Neural cell (in vitro differentiated cells): ENCODE results near the gene STARD13. TPM values are rescaled to one million over a fixed set of nuclear protein-coding genes. Genes with fewer than 3 reads are reported as not detected.

ENCODE experiments used
- H2AFZ ChIP-seq: fragments of 200-600, 300-800 bp; sonication (generic), shearing (Covaris generic); 2 replicates; pipeline ENCODE4 v1.6.0; 2014; ENCODE audit warnings: low read depth, mild to moderate bottlenecking, antibody characterized with exemption, low read length, moderate library complexity
- H3F3A ChIP-seq: fragments of 200-600 bp; shearing (Covaris generic); 2 replicates; pipeline ENCODE4 v1.6.1; 2016; ENCODE audit warnings: mild to moderate bottlenecking, moderate library complexity, mixed read lengths, antibody characterized with exemption, low read length; ENCODE audit not compliant: insufficient read depth, poor library complexity, severe bottlenecking
- H3K27ac ChIP-seq: fragments of 200-600, 300-800 bp; sonication (generic), shearing (Covaris generic); 2 replicates; pipeline ENCODE4 v1.5.1; 2014; ENCODE audit warnings: mild to moderate bottlenecking, low read length, moderate library complexity
- H3K27me3 ChIP-seq: fragments of 300-800, 200-600 bp; sonication (generic), shearing (Covaris generic); 2 replicates; pipeline ENCODE4 v1.6.0; 2014; ENCODE audit warnings: mild to moderate bottlenecking, low read depth, low read length, moderate library complexity; ENCODE audit not compliant: insufficient read depth
- H3K36me3 ChIP-seq: fragments of 300-800, 200-600 bp; sonication (generic), shearing (Covaris generic); 2 replicates; pipeline ENCODE4 v1.5.1; 2014; ENCODE audit warnings: mild to moderate bottlenecking, antibody characterized with exemption, low read length, moderate library complexity; ENCODE audit not compliant: insufficient read depth
- H3K4me2 ChIP-seq: fragments of 300-800, 200-600 bp; sonication (generic), shearing (Covaris generic); 2 replicates; pipeline ENCODE4 v1.6.0; 2014; ENCODE audit warnings: mild to moderate bottlenecking, low read length
- H3K4me3 ChIP-seq: fragments of 300-800, 200-600 bp; sonication (generic), shearing (Covaris generic); 2 replicates; pipeline ENCODE4 v1.5.1; 2014; ENCODE audit warnings: mild to moderate bottlenecking, low read length, moderate library complexity
- H3K79me2 ChIP-seq: fragments of 200-600 bp; shearing (Covaris generic); replicated peaks from 2 replicates; pipeline ENCODE4 v1.6.0; 2014; ENCODE audit warnings: mild to moderate bottlenecking, low read length, moderate library complexity; ENCODE audit not compliant: insufficient read depth
- H3K9ac ChIP-seq: fragments of 300-800, 200-600 bp; sonication (generic), shearing (Covaris generic); 2 replicates; pipeline ENCODE4 v1.6.1; 2016; ENCODE audit warnings: mild to moderate bottlenecking, low read length, mixed read lengths
- H3K9me2 ChIP-seq: fragments of 200-600 bp; shearing (Covaris generic); 2 replicates; pipeline ENCODE4 v1.6.1; 2016; ENCODE audit warnings: mild to moderate bottlenecking, low read length, mixed read lengths; ENCODE audit not compliant: insufficient read depth
- H3K9me3 ChIP-seq: fragments of 200-600, 300-800 bp; sonication (generic), shearing (Covaris generic); 2 replicates; pipeline ENCODE4 v1.6.1; 2016; ENCODE audit warnings: mild to moderate bottlenecking, mixed run types, low read length, moderate library complexity, mixed read lengths
- H4K20me1 ChIP-seq: fragments of 200-600 bp; shearing (Covaris generic); 2 replicates; pipeline ENCODE4 v1.6.1; 2016; ENCODE audit warnings: mild to moderate bottlenecking, mixed run types; ENCODE audit not compliant: insufficient read depth
- CTCF ChIP-seq: fragments of 450-650 bp; IDR thresholded peaks from 2 replicates; pipeline ENCODE4 v1.5.1; 2014; ENCODE audit warnings: antibody characterized with exemption, mild to moderate bottlenecking, moderate library complexity; ENCODE audit not compliant: poor library complexity, severe bottlenecking
- EP300 ChIP-seq: fragments of 450-650 bp; conservative IDR thresholded peaks from 2 replicates; pipeline ENCODE4 v1.6.1; 2014; ENCODE audit warnings: antibody characterized with exemption, mild to moderate bottlenecking, moderate library complexity; ENCODE audit not compliant: poor library complexity, severe bottlenecking
- EZH2 ChIP-seq: fragments of 200-600, 300-800 bp; shearing (Covaris generic), sonication (generic); IDR thresholded peaks from 2 replicates; pipeline ENCODE4 v1.6.1; 2014; ENCODE audit warnings: antibody characterized with exemption, low read length, borderline replicate concordance, mild to moderate bottlenecking; ENCODE audit not compliant: insufficient read depth, poor library complexity, severe bottlenecking
- MXI1 ChIP-seq: fragments of 450-650 bp; conservative IDR thresholded peaks from 2 replicates; pipeline ENCODE4 v1.6.1; 2014; ENCODE audit warnings: antibody characterized with exemption, mild to moderate bottlenecking; ENCODE audit not compliant: poor library complexity, severe bottlenecking
- POLR2AphosphoS5 ChIP-seq: IDR thresholded peaks from 2 replicates; pipeline ENCODE4 v1.6.1; 2012
- RAD21 ChIP-seq: fragments of 450-650 bp; conservative IDR thresholded peaks from 2 replicates; pipeline ENCODE4 v1.6.1; 2014; ENCODE audit warnings: antibody characterized with exemption, mild to moderate bottlenecking, moderate library complexity
- SMC3 ChIP-seq: fragments of 450-650 bp; conservative IDR thresholded peaks from 2 replicates; pipeline ENCODE4 v1.6.1; 2014; ENCODE audit warnings: antibody characterized with exemption, mild to moderate bottlenecking, moderate library complexity; ENCODE audit not compliant: poor library complexity
- TAF1 ChIP-seq: IDR thresholded peaks from 2 replicates; pipeline ENCODE4 v1.6.1; 2012; ENCODE audit warnings: low read depth
- polyA plus RNA-seq: library from polyadenylated mRNA; depleted of rRNA; stranded (reverse); fragments of >200 nt; gene quantifications from 2 replicates; pipeline ENCODE4 v1.2.3, GENCODE V29; 2014
- TF ChIP-seq, protein P1 (sequence below): IDR thresholded peaks from 2 replicates; pipeline ENCODE4 v1.6.1; 2012; ENCODE audit warnings: borderline replicate concordance

The STARD13 gene
- polyA plus RNA-seq, 1 donor from 2014 or later = 0.05 TPM

DNA sequence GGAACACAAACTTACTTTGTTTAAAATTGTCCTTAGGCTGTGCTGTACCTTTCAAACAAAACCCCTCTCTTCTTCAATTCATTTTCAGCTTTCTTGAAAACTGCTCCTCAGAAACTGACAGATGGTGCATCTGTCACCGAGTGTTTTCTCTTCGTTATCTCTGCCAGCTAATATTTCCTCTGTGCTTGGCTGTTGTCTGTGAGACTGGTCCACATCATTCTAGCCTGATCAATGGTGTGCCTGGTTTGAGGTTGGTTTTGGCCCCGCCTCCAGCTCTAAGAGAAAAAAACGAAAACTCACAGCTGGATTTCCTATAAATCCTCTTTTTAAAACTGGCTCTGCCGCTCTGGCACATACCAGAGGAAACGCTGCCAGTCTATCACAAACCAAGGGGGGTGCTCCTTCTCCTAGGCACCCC is 79.7 kb downstream of the STARD13 start:
- H3K9me3 ChIP-seq = no peaks in the 10 kb centered on the region
- no peak overlapping the region for H3K27ac ChIP-seq
- H2AFZ ChIP-seq = no peak overlapping the region
- no peak overlapping the region for H3K4me3 ChIP-seq
- no peak overlapping the region for H3K9ac ChIP-seq
- no peaks in the 10 kb centered on the region for H3F3A ChIP-seq
- no peaks in the 10 kb centered on the region for H3K9me2 ChIP-seq
- H4K20me1 ChIP-seq = no peaks in the 10 kb centered on the region
- TF ChIP-seq EP300 = no peak
- TF ChIP-seq, protein P1, sequence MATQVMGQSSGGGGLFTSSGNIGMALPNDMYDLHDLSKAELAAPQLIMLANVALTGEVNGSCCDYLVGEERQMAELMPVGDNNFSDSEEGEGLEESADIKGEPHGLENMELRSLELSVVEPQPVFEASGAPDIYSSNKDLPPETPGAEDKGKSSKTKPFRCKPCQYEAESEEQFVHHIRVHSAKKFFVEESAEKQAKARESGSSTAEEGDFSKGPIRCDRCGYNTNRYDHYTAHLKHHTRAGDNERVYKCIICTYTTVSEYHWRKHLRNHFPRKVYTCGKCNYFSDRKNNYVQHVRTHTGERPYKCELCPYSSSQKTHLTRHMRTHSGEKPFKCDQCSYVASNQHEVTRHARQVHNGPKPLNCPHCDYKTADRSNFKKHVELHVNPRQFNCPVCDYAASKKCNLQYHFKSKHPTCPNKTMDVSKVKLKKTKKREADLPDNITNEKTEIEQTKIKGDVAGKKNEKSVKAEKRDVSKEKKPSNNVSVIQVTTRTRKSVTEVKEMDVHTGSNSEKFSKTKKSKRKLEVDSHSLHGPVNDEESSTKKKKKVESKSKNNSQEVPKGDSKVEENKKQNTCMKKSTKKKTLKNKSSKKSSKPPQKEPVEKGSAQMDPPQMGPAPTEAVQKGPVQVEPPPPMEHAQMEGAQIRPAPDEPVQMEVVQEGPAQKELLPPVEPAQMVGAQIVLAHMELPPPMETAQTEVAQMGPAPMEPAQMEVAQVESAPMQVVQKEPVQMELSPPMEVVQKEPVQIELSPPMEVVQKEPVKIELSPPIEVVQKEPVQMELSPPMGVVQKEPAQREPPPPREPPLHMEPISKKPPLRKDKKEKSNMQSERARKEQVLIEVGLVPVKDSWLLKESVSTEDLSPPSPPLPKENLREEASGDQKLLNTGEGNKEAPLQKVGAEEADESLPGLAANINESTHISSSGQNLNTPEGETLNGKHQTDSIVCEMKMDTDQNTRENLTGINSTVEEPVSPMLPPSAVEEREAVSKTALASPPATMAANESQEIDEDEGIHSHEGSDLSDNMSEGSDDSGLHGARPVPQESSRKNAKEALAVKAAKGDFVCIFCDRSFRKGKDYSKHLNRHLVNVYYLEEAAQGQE = no peak
- TF ChIP-seq POLR2AphosphoS5 = no peak
- TF ChIP-seq EZH2 = no peak
- TF ChIP-seq RAD21 = no peak
- no peak for TF ChIP-seq TAF1
- no peak for TF ChIP-seq CTCF
- no peak for TF ChIP-seq MXI1
- no peak for TF ChIP-seq SMC3
- H3K36me3 ChIP-seq = no peaks in the 10 kb centered on the region
- H3K27me3 ChIP-seq = no peaks in the 10 kb centered on the region
- H3K79me2 ChIP-seq = no peaks in the 10 kb centered on the region
- H3K4me2 ChIP-seq = no peak overlapping the region

DNA sequence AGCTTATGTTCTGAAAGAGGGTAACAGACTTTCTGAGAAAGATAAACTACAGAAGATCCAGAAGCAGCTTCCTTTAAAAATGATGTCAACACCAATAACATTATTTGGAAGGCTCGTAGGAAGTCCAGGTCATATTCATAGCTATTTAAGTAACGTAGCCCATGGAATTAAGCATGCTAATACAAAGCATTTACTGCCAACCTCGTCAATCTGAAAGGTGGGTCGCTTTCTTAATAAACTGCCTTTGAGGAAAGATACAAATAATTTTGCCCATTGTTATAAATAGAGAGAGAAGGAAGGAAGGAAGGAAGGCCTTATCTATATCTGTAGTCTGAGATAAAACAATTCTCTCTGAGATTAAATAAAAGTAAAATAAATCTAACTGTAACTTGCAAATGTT is 80.3 kb downstream of the STARD13 start:
- Histone ChIP-seq H3K4me3 (no peak overlapping the region), H3F3A (no peaks in the 10 kb centered on the region), H4K20me1 (no peaks in the 10 kb centered on the region), H2AFZ (no peak overlapping the region), H3K9ac (no peak overlapping the region), H3K9me2 (no peaks in the 10 kb centered on the region), H3K4me2 (no peak overlapping the region), H3K27ac (no peak overlapping the region), H3K27me3 (no peaks in the 10 kb centered on the region), H3K79me2 (no peaks in the 10 kb centered on the region), H3K9me3 (no peaks in the 10 kb centered on the region), H3K36me3 (no peaks in the 10 kb centered on the region)
- TF ChIP-seq TAF1 (no peak), MXI1 (no peak), POLR2AphosphoS5 (no peak), RAD21 (no peak), EP300 (no peak), CTCF (no peak), EZH2 (no peak), SMC3 (no peak)
- TF ChIP-seq, protein P1 = no peak
